ENCODE measurements around the gene NSUN2.

Gene NSUN2

DNA sequence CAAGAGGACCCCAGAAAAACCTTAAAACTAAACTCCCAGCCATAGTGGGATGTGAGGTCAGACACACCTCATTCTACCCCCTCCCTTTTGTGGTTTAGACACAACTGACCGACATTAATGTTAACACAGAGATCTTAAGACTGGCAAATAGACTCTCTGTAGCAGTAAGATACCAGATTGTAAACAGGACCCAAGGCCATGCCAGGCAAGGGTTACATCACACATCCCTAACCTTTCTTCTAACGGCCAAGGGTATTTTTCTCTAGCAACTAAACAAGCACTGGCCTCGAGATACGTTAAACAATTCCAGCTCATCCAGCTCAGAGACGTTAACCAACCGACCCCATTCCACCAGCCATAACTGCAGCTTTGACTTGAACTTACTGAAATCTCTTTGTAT is 38.8 kb downstream of the NSUN2 start:
- DNase-seq (ENCODE audit: low read depth), result no peak

DNA sequence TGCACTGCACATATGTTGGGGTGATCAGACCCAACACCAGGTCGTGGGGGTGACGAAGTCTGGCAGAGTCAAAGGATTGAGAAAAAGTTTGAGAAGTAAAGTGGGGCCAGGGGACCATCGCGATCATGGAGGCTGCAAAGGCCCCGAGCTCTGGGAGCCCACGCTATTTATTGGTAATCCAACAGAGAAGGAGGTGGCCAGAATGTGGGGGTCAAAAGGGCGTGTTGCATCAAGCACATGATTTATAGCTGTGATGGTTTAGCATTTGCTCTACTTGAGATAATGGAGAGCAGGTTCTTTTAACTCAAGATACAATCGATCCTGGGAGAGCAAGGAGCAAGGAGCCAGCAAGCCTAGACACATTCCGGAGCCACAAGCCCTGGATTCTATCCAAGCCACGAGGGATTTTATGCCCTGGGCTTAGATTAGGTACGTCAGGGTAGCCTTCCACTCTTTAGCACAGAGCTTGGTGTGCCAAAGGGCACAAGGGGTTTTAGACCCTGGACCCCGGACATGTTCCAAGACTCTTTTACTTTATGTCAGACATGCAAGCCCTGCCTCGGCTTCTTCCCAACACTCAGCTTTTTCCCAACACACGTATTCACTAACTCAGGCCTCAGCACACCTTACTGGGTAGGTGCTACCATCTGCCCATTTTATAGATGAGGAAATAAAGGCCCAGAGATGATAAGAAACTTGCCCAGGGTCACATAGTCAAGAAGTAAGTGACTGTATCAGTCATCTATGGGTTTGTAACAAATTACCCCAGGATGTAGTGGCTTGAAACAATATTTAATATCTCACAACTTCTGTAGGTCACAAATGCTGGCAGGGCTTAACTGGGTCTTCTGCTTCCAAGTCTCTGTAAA is 39.5 kb downstream of the NSUN2 start:
- no peak overlapping the region for H3K4me3 ChIP-seq (ENCODE audit: low read depth, low read length)
- DNase-seq (ENCODE audit: low read depth), result no peak
- TF ChIP-seq, protein P1, sequence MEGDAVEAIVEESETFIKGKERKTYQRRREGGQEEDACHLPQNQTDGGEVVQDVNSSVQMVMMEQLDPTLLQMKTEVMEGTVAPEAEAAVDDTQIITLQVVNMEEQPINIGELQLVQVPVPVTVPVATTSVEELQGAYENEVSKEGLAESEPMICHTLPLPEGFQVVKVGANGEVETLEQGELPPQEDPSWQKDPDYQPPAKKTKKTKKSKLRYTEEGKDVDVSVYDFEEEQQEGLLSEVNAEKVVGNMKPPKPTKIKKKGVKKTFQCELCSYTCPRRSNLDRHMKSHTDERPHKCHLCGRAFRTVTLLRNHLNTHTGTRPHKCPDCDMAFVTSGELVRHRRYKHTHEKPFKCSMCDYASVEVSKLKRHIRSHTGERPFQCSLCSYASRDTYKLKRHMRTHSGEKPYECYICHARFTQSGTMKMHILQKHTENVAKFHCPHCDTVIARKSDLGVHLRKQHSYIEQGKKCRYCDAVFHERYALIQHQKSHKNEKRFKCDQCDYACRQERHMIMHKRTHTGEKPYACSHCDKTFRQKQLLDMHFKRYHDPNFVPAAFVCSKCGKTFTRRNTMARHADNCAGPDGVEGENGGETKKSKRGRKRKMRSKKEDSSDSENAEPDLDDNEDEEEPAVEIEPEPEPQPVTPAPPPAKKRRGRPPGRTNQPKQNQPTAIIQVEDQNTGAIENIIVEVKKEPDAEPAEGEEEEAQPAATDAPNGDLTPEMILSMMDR (IDR thresholded peaks at IDR 0.05; ENCODE audit: low read depth, low read length, missing control alignments), result no peak

More for the DNA sequence above, 38.8 kb downstream of the NSUN2 start:
- H3K4me3 ChIP-seq (ENCODE audit: low read depth, low read length), result no peak overlapping the region
- TF ChIP-seq, protein P1 (IDR thresholded peaks at IDR 0.05; ENCODE audit: low read depth, low read length, missing control alignments), result no peak

DNA sequence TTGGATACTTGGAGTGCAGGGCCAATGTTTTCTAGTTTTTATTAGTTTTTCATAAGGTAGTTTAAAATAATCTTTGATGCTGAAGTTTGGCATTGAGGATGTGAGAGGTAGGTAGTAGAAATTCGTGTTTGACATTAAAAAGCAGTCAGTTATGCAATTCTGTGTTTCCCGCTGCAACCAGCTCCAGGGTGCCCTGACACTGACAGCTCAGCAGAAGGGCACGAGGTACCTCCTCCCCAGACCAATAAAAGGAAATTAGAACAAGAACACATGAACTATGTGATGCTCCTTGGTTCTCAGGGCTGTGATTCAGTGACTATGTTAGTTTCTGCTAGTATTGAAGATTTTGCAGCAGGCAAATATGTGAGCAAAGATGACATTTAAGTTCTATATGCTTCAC is 40.2 kb downstream of the NSUN2 start:
- TF ChIP-seq, protein P1 (IDR thresholded peaks at IDR 0.05; ENCODE audit: low read depth, low read length, missing control alignments), result no peak
- no peak for DNase-seq (ENCODE audit: low read depth)
- H3K4me3 ChIP-seq (ENCODE audit: low read depth, low read length), result no peak overlapping the region

DNA sequence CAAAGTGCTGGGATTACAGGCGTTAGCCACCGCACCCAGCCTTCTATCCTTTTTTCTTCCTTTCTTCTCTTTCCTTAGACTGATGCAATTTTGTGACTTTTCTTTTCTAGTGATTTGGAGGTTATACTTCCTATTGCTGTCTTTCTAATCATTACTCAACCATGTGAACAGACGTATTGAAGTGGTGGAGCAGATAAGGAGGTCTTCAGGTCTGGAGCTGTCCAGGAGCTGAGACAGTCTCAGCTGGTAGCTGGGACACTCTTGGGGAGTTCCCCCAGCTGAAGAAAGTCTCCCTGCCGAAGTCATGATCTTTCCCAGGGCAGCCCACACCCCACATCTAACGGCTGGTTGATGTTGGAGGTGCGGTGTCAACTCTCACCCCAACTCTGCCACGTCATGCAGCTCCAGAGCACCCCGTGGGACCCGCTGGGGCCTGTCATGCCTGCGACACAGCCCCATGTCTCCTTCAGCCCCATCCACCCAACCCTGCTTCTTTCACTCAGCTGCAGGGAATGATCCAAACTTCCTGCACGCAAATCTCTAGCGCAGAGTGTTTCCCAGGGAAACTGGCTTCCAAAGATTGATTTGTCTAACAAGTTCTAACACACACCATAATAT is 41.1 kb downstream of the NSUN2 start:
- no peak for DNase-seq (ENCODE audit: low read depth)

DNA sequence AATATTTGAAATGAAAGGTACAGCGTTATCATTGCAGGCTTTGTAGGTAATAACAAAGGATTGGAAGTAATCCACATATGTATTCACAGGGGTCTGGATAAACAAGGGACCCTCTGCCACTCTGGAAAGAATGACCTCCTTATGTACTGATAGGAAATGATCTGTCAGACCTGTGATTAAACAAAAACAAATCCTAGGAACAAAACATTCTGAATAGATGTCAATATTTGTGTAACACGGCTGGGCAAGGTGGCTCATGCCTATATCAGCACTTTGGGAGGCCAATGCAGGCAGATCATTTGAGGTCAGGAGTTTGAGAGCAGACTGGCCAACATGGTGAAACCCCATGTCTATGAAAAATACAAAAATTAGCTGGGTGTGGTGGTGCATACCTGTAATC is 42.3 kb downstream of the NSUN2 start:
- TF ChIP-seq, protein P1 (IDR thresholded peaks at IDR 0.05; ENCODE audit: low read depth, low read length, missing control alignments), result no peak
- no peak overlapping the region for H3K4me3 ChIP-seq (ENCODE audit: low read depth, low read length)
- no peak for DNase-seq (ENCODE audit: low read depth)

More for the DNA sequence above, 41.1 kb downstream of the NSUN2 start:
- TF ChIP-seq, protein P1 (IDR thresholded peaks at IDR 0.05; ENCODE audit: low read depth, low read length, missing control alignments), result no peak
- H3K4me3 ChIP-seq (ENCODE audit: low read depth, low read length), result no peak overlapping the region

DNA sequence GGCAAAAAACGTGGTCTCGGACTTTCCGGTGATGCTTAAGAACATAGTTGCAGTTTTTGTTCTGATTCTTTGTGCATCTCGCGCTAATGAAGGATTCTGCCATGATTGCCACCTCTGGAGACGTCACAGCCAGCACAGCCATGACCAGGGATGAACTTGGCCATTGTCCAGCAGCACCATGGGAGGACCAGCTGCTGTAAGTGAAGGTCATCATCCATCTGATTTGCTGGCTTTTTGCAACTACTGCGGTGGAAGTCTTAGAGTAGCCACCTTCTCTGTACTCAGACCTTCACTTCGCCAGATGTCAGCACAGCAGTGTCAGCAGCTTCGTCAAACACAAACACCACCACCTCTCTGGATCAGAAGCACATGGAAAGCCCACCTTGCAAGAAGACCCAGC is 45.7 kb downstream of the NSUN2 start:
- H3K4me3 ChIP-seq (ENCODE audit: low read depth, low read length), result no peak overlapping the region
- no peak for DNase-seq (ENCODE audit: low read depth)
- TF ChIP-seq, protein P1 (IDR thresholded peaks at IDR 0.05; ENCODE audit: low read depth, low read length, missing control alignments), result no peak
